Endometrial microvascular endothelial cells (primary cell): Measurements from ENCODE around the gene MRPL36. TPM values are rescaled to one million over a fixed set of nuclear protein-coding genes. Genes with fewer than 3 reads are reported as not detected.
"Not testable (repeated sequence)": the region's sequence is repeated elsewhere in the genome, so short reads cannot be mapped to it uniquely, and the experiment has no call there.

Source experiments
- in situ Hi-C: cut with HindIII; loops from 2 replicates; pipeline ENCODE4 v1.10.0; 2017; ENCODE audit warnings: low sequenced_read_pairs, low pct_unique_long_range_greater_than_20kb; ENCODE audit errors: inconsistent ontology term
- total RNA-seq: library from RNA; depleted of rRNA; stranded (reverse); fragments of >200 nt; gene quantifications from one replicate; pipeline ENCODE4 v1.2.3, GENCODE V29; 2015; ENCODE audit errors: inconsistent ontology term

MRPL36 gene
- total RNA-seq, 1 donor from 2014 or later, result 34.7 TPM

DNA sequence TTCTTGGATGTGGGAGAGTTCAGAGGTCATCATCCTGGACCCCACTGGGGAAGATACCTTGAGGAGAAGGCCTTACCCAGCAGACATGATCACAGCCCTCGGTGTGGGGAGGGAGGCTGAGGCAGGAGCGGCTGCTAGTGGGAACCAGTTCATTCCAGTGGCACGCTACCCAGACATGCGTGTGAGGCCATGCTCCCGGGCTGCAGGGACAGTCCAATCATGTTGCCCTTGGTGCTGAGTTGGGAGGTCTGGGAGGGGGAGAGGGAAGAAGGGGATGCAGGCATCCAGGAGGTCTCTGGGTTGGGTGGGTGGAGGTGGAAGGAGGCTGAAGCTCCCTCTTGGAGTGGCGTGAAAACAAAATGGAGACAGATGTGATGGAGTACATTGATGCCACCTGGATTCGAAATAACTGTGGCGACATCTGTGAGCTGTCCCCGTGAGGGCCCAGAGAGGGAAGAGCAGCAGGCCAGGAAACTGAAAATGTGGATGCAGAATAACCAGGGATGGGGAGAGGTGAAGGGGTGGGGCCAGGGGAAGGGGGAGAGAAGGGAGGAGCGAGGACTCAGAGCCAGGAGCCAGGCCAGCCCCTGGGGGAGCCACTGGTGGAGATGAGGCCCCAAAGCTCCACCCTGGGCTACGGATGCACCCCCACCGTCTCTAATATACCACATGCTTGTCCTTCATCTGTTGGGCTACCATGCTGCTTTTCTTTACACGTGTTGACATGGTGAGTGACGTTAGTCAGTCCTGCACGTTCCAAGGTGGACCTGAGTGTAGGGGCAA lies 17.8 kb upstream of the MRPL36 start:
- in situ Hi-C loops, result no loop called here

DNA sequence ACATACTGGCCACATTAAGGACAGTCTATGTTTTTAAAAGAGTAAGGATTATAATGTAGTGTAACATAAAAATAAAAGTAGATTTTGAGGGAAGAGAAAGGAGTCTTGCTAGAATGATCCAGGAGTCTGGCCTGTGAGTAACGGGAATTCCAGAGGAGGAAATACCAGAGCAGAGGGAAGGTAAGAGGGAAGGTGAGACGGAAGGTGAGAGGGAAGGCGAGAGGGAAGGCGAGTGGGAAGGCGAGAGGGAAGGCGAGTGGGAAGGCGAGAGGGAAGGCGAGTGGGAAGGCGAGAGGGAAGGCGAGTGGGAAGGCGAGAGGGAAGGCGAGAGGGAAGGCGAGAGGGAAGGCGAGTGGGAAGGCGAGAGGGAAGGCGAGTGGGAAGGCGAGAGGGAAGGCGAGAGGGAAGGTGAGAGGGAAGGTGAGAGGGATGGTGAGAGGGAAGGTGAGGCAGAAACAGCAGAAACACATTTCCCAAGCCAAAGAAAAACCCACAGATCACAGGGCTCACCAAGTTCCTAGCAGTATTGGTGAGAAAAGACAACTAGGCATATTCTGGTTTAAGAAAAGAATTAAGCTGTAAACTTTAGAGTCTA lies 17.0 kb upstream of the MRPL36 start:
- in situ Hi-C loops, result not testable (repeated sequence)

DNA sequence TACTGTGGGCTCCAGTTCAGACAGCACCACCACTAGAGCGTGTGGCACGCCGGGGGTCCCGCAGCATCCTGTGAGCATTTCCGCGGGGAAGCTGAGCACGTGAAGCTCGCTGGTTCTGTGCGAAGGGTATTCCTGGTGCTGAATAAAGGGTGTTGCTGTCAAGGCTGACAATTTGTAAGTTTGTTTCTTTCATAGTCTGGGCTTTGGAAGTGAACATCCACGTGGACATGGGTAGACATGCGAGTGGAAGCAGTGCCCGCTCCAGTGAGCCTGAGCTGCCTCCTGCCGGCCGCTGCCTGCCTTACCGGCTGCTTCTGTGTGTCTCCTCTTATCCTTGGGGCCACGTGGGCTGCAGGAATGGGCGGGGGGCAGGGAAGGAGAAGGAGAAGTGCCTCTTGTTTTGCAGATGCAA lies 16.2 kb upstream of the MRPL36 start:
- in situ Hi-C loops, result no loop called here

GRCh38 chr5:1815071-1815786 lies 15.6 kb upstream of the MRPL36 start:
- in situ Hi-C loops, result no loop called here

- in situ Hi-C loops, result no loop called here
Measured at GRCh38 chr5:1814183-1815020, 14.8 kb upstream of the MRPL36 start.

GRCh38 chr5:1810581-1811101 lies 11.0 kb upstream of the MRPL36 start:
- in situ Hi-C loops, result no loop called here

DNA sequence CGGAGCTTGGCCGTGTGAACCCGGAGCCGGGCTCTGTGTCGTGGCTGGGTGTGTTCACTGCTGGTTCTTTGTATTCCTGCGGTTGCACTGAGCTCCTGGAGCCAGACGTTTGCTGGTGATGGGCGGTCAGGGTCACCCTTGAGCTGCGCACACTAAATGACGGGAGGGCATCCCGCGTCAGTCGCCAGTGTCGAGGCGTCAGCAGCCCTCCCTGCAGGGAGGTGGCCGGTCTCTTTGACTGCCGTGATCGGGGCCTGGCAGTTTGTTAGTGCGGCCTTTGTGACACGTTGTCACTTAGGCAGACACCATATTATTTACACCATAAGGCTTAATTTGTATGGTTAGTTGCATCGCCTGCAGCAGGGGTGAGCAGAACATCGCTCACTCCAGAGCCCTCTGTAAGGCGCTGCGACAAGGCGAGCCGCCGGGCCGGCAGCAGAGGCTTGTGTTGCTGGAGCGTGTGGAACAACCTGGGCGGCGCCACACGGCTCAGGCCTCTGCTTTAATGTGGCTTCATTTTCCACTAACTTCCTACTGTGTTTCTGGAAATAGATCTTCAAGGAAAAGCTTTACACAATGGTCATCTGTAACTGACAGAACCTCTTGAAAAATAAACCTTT lies 9.9 kb upstream of the MRPL36 start:
- in situ Hi-C loops, result no loop called here

- in situ Hi-C loops, result no loop called here
Measured at GRCh38 chr5:1808439-1808838, 8.8 kb upstream of the MRPL36 start.

GRCh38 chr5:1807451-1808185 lies 8.0 kb upstream of the MRPL36 start:
- in situ Hi-C loops, result no loop called here

GRCh38 chr5:1806974-1807373 lies 7.3 kb upstream of the MRPL36 start:
- in situ Hi-C loops, result no loop called here

DNA sequence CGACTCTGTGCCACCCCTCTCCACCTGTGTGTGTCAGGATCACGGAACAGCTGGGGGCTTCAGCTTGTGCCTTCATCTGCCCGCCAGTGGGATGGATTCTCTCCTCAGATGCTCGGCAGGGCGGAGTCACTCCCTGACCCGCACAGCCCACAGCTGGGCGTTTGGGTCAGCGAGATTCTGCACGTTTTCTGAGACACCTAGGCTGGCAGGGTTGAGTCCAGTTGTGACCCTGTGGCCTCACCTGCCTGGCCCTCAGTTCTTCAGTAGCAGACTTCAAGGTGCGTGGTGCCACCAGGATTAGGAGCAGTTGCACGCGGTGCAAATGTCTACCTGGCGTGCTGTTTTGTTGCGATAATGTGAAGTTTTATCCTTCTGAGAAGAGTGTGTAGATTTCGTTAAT lies 6.6 kb upstream of the MRPL36 start:
- in situ Hi-C loops, result no loop called here

DNA sequence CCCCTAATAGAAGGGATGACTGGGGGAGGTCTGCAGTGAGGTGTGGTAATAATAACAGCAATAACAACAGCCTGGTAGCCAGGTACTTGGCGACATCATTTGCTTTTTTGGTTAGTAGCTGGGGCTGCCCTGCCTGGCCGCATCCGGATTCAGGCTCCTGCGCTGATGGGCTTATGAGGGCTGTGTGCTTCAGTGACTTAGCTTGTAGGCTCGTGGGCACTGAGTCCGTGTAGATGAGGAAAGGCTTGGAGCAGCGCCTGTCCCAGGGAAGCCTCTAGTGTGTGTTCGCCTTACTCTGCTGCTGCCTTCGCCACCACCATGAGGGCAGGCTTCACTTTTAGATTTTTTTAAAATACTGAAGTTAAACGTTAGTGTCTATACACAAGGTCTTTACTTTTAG lies 6.1 kb upstream of the MRPL36 start:
- in situ Hi-C loops, result no loop called here

DNA sequence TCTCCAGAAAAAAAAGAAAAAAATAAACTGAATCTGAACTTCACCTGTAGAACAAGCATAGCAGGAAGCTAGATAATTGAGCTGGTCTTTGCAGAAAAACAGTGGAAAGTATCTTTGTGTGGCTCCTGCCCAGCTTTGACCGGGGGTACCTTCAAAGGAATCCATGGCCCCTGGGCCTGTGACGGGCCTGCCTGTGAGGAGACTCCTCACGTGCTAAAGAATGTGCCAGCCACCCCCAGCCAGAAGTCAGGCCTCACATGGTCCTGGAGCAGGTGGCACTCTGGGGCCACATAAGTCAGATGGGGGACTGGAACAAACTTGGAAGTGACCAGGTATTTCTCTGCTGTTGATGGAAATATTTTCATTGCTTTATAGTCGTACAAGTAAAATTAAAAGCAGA lies 5.7 kb upstream of the MRPL36 start:
- in situ Hi-C loops, result no loop called here

- in situ Hi-C loops, result no loop called here
Measured at GRCh38 chr5:1804001-1804690, 4.5 kb upstream of the MRPL36 start.

DNA sequence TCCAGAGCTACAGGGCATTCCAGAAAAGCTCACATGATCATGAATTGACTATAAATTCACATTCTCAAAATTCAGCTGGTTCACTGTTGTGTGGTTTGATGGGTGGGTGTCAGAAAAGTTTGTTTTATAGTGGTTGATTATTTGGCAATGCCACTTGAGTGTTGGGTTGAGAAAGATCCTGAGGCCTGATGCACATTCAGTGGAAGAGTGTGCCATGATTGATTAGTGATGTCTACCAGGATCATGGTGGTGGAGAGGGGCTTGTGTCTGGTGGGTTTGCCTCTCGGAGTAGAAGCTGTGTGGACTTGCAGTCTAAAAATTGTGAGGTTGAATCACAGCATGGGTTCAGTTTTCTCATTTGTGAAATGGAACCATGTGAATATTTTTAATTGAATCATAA lies 3.6 kb upstream of the MRPL36 start:
- in situ Hi-C loops, result no loop called here

DNA sequence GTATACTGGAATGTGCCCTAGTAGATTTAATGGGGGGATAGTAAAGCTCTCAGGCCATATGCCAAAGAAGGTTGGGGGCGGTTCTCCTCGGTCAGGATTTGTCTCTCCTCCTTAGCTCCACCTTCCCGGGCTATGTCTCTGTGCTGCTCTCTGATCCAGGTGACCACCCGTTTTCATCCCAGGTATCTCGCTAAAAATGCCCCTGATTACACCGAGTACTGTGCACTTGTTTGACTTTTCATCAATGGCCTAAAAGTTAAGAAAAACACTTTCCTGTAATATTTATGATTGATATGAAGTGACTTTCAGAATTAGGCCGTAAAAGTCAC lies 2.3 kb upstream of the MRPL36 start:
- in situ Hi-C loops, result no loop called here

DNA sequence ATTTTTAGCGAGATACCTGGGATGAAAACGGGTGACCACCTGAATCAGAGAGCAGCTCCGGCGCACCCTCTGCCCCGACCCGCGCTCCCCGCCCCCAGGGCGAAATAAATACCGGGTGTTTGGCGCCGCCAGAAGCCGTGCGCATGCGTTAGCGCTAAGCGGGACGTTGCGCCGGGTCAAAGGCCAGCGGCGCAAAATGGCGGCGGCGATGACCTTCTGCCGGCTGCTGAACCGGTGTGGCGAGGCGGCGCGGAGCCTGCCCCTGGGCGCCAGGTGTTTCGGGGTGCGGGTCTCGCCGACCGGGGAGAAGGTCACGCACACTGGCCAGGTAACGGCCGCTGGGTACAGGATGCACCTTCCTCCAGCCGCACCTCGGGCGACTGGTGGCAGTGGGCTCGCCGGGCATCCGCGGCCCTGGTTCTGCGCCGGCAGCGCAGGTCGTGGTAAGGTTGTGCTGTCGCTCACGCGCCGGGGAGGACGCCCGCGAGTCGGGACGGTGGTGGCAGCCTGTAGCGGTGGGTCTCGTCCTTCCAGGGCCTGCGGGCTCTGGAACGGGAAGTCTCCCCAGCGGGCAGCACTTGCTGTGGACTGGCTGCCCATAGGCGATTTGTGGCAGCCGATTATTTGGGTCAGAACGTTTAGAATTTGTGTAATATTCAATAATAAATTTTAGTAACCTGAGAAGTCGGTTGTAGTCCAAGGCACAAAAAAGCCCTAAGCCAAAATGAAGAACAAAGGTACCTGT lies 1.8 kb upstream of the MRPL36 start, which contains the start of gene NDUFS6:
NDUFS6 (plus strand) TSS at position 186 of the 745 bp plus-strand sequence; CDS start at position 197, 11 bp downstream.
- in situ Hi-C loops, result no loop called here
